HuH-7 (cell line): ENCODE results near the gene PARD6B.

Experiments used
- DNase-seq: peaks from one replicate; pipeline ENCODE4 v3.0.0; 2011; ENCODE audit warnings: low spot score

The PARD6B gene

GRCh38 chr20:50724112-50724725 is 7.2 kb upstream of the PARD6B start:
- no peak for DNase-seq

- no peak for DNase-seq
These were observed 6.3 kb upstream of the PARD6B start for GRCh38 chr20:50724851-50725723.

GRCh38 chr20:50725724-50726005 is 5.7 kb upstream of the PARD6B start:
- no peak for DNase-seq

GRCh38 chr20:50726955-50727791 is 4.2 kb upstream of the PARD6B start:
- DNase-seq: no peak

- DNase-seq: no peak
These were observed 3.4 kb upstream of the PARD6B start for GRCh38 chr20:50727792-50728485.

- no peak for DNase-seq
These were observed 2.8 kb upstream of the PARD6B start for GRCh38 chr20:50728486-50728980.

GRCh38 chr20:50728981-50729874 is 2.2 kb upstream of the PARD6B start:
- no peak for DNase-seq

- no peak for DNase-seq
These were observed 1.2 kb upstream of the PARD6B start for GRCh38 chr20:50729901-50730764.

GRCh38 chr20:50730765-50731054 is 670 bp upstream of the PARD6B start:
- no peak for DNase-seq

- DNase-seq: no peak
These were observed 730 bp downstream of the PARD6B start for GRCh38 chr20:50731930-50732690.

- DNase-seq: no peak
These were observed 2.4 kb downstream of the PARD6B start for GRCh38 chr20:50733644-50734349.

GRCh38 chr20:50734730-50735679 is 3.6 kb downstream of the PARD6B start:
- no peak for DNase-seq

GRCh38 chr20:50735813-50736212 is 4.4 kb downstream of the PARD6B start:
- DNase-seq: no peak

GRCh38 chr20:50737352-50737751 is 6.0 kb downstream of the PARD6B start:
- no peak for DNase-seq

- no peak for DNase-seq
These were observed 11.7 kb downstream of the PARD6B start for GRCh38 chr20:50743087-50743486.

GRCh38 chr20:50744143-50744792 is 12.9 kb downstream of the PARD6B start:
- peak; percentile 64 for DNase-seq

GRCh38 chr20:50745634-50746137 is 14.3 kb downstream of the PARD6B start:
- DNase-seq: no peak
